H1 (cell line): ENCODE data around the gene CD59. TPM values are rescaled to one million over a fixed set of nuclear protein-coding genes. Genes with fewer than 3 reads are reported as not detected.

Experiments
- CBX5 ChIP-seq: fragments of 300-800, 300-1000 bp; sonication (generic); IDR thresholded peaks from 2 replicates; pipeline ENCODE4 v1.7.1; 2016; ENCODE audit warnings: antibody characterized with exemption, low read length, low read depth
- EZH2 ChIP-seq: fragments of 200-600 bp; sonication (generic); IDR thresholded peaks from 2 replicates; pipeline ENCODE4 v1.7.1; 2012; ENCODE audit warnings: low read depth, mild to moderate bottlenecking, moderate library complexity, low read length, inconsistent platforms; ENCODE audit not compliant: severe bottlenecking
- GABPA ChIP-seq: IDR thresholded peaks from 2 replicates; pipeline ENCODE4 v1.6.1; 2011; ENCODE audit warnings: mild to moderate bottlenecking, low read length, moderate library complexity, borderline replicate concordance; ENCODE audit not compliant: insufficient read depth
- KDM5A ChIP-seq: fragments of 200-600 bp; IDR thresholded peaks from 2 replicates; pipeline ENCODE4 v1.7.1; 2012; ENCODE audit warnings: mild to moderate bottlenecking, low read length, inconsistent platforms, mixed read lengths
- NRF1 ChIP-seq: IDR thresholded peaks from 2 replicates; pipeline ENCODE4 v1.6.1; 2011; ENCODE audit warnings: mild to moderate bottlenecking, low read depth, low read length, improper control_type of control experiment
- RXRA ChIP-seq: IDR thresholded peaks from 2 replicates; pipeline ENCODE4 v1.6.1; 2011; ENCODE audit warnings: low read depth, mild to moderate bottlenecking, low read length, moderate library complexity; ENCODE audit not compliant: insufficient read depth
- SIN3A ChIP-seq, 2 experiments: IDR thresholded peaks in 1 of 2; conservative IDR thresholded peaks in 1 of 2; 2 replicates each; pipeline ENCODE4 v1.6.1; 2011 to 2012; ENCODE audit warnings: low read length in 2 of 2, improper control_type of control experiment in 1 of 2, low read depth in 1 of 2, mild to moderate bottlenecking in 1 of 2
- SUZ12 ChIP-seq: fragments of 200-600 bp; sonication (generic); IDR thresholded peaks from 2 replicates; pipeline ENCODE4 v1.6.1; 2012; ENCODE audit warnings: mild to moderate bottlenecking, inconsistent platforms, low read length, moderate library complexity, mixed read lengths
- polyA plus RNA-seq, 7 experiments: library from polyadenylated mRNA; depleted of rRNA in 3 of 7; stranded (reverse) in 5 of 7; unstranded in 2 of 7; fragments of >200 nt in 5 of 7; fragments of 200-250 nt in 2 of 7; gene quantifications; 1 replicate in 5 of 7; 2 replicates in 1 of 7; 4 replicates in 1 of 7; pipeline versions ENCODE4 v1.2.1 to v1.2.3, GENCODE V29; 2011 to 2013; ENCODE audit warnings: missing spikeins in 2 of 7, mixed read lengths in 2 of 7
- total RNA-seq: library from RNA; stranded (reverse); fragmentation: NEBNext Ultra II Directional; extraction: Animal tissue kit (Norgen Biotek cat#: 25700); gene quantifications from 2 replicates; pipeline ENCODE4 v1.2.1, GENCODE V29; 2021
- TF ChIP-seq, protein P1 (sequence below): fragments of 300-600 bp; sonication (generic); IDR thresholded peaks from 2 replicates; pipeline ENCODE4 v1.7.1; 2012; ENCODE audit warnings: low read length, moderate library complexity, mild to moderate bottlenecking, inconsistent platforms; ENCODE audit not compliant: insufficient replicate concordance

The CD59 gene
- total and polyA plus RNA-seq, 2 of the 8 experiments (the other 6 are each of a cell fraction or from before 2014, with no cell fraction given), result 63.1 to 90.3 TPM

DNA sequence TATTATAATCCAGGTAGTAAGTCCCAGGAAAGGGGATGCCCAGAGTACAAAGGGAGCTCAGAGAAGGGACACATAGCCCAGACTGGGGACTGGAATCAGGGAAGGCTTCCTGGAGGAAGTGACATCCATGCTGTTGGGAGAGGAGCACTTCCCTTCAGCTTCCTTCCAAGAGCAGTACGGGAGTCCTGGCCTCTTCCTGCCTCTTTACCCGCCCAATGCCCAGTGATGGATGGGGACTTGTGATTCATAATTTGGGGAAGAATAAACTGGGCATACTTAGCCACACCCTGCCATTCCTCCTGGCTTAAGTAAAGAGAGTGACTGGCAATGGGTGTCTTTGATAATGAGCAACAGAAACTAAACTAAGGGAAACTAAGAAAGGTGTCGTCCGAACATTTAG is 47.1 kb downstream of the CD59 start (continued):
- TF ChIP-seq, protein P1, sequence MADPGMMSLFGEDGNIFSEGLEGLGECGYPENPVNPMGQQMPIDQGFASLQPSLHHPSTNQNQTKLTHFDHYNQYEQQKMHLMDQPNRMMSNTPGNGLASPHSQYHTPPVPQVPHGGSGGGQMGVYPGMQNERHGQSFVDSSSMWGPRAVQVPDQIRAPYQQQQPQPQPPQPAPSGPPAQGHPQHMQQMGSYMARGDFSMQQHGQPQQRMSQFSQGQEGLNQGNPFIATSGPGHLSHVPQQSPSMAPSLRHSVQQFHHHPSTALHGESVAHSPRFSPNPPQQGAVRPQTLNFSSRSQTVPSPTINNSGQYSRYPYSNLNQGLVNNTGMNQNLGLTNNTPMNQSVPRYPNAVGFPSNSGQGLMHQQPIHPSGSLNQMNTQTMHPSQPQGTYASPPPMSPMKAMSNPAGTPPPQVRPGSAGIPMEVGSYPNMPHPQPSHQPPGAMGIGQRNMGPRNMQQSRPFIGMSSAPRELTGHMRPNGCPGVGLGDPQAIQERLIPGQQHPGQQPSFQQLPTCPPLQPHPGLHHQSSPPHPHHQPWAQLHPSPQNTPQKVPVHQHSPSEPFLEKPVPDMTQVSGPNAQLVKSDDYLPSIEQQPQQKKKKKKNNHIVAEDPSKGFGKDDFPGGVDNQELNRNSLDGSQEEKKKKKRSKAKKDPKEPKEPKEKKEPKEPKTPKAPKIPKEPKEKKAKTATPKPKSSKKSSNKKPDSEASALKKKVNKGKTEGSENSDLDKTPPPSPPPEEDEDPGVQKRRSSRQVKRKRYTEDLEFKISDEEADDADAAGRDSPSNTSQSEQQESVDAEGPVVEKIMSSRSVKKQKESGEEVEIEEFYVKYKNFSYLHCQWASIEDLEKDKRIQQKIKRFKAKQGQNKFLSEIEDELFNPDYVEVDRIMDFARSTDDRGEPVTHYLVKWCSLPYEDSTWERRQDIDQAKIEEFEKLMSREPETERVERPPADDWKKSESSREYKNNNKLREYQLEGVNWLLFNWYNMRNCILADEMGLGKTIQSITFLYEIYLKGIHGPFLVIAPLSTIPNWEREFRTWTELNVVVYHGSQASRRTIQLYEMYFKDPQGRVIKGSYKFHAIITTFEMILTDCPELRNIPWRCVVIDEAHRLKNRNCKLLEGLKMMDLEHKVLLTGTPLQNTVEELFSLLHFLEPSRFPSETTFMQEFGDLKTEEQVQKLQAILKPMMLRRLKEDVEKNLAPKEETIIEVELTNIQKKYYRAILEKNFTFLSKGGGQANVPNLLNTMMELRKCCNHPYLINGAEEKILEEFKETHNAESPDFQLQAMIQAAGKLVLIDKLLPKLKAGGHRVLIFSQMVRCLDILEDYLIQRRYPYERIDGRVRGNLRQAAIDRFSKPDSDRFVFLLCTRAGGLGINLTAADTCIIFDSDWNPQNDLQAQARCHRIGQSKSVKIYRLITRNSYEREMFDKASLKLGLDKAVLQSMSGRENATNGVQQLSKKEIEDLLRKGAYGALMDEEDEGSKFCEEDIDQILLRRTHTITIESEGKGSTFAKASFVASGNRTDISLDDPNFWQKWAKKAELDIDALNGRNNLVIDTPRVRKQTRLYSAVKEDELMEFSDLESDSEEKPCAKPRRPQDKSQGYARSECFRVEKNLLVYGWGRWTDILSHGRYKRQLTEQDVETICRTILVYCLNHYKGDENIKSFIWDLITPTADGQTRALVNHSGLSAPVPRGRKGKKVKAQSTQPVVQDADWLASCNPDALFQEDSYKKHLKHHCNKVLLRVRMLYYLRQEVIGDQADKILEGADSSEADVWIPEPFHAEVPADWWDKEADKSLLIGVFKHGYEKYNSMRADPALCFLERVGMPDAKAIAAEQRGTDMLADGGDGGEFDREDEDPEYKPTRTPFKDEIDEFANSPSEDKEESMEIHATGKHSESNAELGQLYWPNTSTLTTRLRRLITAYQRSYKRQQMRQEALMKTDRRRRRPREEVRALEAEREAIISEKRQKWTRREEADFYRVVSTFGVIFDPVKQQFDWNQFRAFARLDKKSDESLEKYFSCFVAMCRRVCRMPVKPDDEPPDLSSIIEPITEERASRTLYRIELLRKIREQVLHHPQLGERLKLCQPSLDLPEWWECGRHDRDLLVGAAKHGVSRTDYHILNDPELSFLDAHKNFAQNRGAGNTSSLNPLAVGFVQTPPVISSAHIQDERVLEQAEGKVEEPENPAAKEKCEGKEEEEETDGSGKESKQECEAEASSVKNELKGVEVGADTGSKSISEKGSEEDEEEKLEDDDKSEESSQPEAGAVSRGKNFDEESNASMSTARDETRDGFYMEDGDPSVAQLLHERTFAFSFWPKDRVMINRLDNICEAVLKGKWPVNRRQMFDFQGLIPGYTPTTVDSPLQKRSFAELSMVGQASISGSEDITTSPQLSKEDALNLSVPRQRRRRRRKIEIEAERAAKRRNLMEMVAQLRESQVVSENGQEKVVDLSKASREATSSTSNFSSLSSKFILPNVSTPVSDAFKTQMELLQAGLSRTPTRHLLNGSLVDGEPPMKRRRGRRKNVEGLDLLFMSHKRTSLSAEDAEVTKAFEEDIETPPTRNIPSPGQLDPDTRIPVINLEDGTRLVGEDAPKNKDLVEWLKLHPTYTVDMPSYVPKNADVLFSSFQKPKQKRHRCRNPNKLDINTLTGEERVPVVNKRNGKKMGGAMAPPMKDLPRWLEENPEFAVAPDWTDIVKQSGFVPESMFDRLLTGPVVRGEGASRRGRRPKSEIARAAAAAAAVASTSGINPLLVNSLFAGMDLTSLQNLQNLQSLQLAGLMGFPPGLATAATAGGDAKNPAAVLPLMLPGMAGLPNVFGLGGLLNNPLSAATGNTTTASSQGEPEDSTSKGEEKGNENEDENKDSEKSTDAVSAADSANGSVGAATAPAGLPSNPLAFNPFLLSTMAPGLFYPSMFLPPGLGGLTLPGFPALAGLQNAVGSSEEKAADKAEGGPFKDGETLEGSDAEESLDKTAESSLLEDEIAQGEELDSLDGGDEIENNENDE, result no peak
- TF ChIP-seq SIN3A (conservative IDR thresholded peaks at IDR 0.05 in 1 of 2, IDR thresholded peaks at IDR 0.05 in 1 of 2; ENCODE audit: low read depth in 1 of 2, low read length in 2 of 2) (no peak), GABPA (no peak), NRF1 (no peak), KDM5A (no peak), EZH2 (no peak), RXRA (no peak), CBX5 (no peak), SUZ12 (no peak)
